GM12891 (cell line): ENCODE data around the gene KLHL2.

Experiments used
- POLR2A ChIP-seq: IDR thresholded peaks from 2 replicates; pipeline ENCODE4 v1.6.1; 2011; ENCODE audit warnings: low read depth, low read length, control low read depth
- SPI1 ChIP-seq: IDR thresholded peaks from 2 replicates; pipeline ENCODE4 v1.6.1; 2011; ENCODE audit warnings: low read depth, low read length, control low read depth
- TAF1 ChIP-seq: IDR thresholded peaks from 2 replicates; pipeline ENCODE4 v1.6.1; 2011; ENCODE audit warnings: low read depth, low read length, control low read depth

DNA sequence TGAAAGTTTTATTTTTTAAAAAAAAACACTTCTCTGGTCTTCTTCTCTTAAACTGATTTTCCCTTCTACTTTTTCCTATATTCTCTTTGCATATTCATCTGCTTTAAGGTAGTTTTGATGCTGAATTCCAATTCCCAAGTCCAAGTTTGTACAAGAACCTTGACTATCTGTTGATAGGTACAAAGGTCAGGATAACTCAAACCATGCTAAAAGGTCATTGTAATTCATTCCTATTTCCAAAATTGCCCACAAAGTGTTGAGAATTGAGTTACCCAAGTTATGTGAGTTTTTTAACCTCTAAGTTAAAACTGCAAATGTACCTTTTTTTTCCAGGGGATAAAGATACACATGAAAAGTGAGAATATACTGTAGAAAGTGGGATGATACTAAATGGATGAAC is 48.6 kb upstream of the KLHL2 start:
- TF ChIP-seq TAF1 (no peak), POLR2A (no peak), SPI1 (no peak)
